GM18517 (cell line): ENCODE data around the gene BICD2.
"Not testable (repeated sequence)": the region's sequence is repeated elsewhere in the genome, so short reads cannot be mapped to it uniquely, and the experiment has no call there.

Source experiments
- ATAC-seq: cut with Tn5 transposase; IDR thresholded peaks from one replicate; pipeline ENCODE4 v1.9.1; 2021; ENCODE audit warnings: mild to moderate bottlenecking, moderate library complexity; ENCODE audit not compliant: unreplicated experiment

Gene BICD2

DNA sequence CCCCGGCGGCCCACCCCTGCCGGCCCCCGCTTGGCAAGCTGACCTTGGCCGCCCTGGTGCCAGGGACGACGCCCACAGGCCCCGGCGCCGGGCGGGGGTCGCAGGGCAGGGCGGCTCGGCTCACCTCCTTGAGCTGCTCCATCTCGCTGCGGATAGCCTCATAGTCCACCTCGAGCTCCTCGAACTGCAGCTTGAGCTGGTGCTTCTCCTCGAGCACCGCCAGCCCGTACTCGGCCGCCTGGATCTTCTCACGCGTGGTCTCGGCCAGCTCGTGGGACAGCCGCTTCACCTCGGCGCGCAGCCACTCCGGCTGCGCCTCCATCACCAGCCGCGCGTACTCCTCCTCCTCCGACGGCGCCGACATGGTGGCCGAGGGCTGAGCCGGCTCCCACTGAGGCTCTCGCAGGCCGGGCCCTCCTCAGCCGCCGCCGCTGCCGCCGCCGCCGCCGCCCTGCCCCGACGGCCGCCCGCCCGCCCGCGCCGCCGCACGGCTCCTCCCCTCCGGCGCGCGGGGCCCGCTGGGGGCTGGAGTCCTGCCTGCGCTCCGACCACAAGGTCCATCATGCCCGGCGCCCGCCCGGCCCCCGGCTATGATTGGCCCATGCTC, at the start of gene BICD2:
TSS of gene BICD2 (minus strand) at position 453 of the 607 bp plus-strand sequence. CDS start at position 364, 89 bp downstream.
- ATAC-seq: peak; percentile 91

DNA sequence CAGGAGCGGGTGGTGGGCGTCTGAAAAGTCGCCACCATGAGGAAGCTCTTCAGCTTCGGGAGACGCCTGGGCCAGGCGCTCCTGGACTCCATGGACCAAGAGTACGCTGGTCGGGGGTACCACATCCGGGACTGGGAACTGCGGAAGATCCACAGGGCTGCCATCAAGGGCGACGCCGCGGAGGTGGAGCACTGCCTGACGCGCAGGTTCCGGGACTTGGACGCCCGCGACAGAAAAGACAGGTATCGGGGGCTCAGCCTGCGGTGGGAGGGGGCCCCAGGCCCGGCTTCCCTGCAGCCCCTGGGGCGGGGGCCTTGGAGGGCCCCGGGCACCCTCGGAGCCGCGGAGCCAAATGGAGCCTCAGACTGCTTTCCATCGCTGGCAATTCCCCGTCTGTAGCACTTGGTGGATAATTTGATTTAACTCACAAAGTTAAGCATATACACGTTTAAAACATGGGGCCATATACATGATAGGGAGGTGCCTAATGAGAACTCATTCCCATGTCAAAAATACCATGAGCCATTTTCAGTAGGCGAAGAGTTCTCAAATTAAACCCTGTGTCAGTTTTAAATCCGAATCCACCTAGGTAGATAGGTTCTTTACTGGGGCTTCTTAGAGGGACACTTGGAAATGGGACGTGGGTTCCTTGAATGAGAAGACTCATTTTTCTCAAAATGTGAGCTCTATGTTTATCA, 45.1 kb upstream of the BICD2 start:
- not testable (repeated sequence) for ATAC-seq

DNA sequence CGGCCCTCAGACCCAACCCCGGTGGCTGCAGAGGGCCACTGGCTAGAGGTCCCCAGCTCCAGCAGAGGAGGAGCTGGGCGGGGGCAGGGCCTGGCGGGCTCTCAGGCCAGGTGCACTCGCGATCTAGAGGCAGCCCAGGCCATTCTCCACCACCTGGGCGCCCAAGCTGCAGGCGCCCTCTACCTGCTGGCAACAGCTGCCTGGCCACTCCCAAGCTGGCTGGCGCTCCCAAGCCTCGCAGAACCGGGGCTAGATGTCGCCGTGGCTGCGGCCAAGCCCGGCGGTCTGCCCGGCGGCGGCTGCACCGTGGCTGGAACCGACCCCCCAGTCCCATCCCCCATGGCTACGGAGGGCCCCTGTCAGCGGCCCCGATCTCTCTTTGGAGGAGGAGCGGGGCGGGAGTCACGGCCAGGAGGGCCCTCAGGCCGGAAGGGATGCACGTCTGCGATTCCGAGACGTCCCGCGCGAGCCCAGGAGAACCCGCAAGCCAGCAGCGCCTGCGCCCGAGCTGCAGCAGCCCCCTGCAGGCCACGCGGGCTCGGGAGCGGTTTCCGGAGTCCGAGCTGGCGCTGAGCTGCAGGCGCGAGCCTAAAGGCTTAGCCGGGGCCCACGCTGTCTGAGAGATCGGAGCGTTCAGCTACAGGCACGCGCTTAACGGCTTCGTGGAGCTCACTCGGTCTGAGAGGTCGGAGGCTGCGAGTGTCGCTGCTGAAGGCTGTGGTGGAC, 44.3 kb upstream of the BICD2 start:
- no peak for ATAC-seq

DNA sequence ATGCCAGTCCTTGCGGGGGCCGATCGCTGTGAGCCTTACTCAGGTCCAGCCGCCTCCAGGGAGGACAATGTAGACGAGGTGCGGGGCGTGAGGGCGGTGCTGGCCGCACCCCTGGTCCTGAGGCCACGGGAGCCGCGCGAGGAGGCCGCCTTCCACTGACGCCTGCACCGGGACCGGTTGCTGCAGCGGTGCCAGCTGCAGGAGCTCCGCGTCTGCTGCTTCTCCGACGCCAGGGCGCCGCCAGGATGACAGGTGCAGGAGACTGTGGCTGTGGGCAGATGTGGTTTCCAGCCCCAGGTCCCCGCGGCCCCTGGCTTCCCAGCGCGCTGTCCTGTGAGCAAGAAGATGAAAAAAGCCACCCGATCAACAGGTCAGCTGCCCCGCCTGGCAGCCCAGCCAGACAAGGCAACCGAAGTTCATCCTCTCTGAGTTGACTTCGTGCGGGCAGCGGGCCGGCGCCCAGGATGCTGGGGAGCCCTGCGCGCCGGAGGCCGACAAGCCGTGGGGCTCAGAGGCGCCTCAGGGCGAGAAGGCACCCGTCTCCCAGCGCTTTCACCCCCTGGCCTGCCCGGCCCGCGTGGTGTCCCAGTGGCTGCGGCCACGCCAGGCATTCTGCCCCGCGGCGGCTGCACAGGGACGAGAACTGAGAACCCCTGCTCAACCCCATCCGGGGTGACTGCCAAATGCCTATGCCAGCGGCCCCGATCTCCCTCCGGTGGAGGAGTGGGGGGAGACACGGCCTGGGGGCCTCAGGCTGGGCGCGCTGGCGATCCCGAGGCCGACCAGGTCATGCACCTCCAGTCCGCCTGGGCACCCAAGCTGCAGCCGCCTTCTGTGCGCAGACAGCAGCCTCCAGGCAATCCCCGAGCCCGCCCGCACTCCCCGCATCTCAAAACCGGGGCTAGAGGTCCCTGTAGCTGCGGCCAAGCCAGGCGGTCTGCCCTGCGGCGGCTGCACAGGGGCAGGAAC, 43.4 kb upstream of the BICD2 start:
- no peak for ATAC-seq

DNA sequence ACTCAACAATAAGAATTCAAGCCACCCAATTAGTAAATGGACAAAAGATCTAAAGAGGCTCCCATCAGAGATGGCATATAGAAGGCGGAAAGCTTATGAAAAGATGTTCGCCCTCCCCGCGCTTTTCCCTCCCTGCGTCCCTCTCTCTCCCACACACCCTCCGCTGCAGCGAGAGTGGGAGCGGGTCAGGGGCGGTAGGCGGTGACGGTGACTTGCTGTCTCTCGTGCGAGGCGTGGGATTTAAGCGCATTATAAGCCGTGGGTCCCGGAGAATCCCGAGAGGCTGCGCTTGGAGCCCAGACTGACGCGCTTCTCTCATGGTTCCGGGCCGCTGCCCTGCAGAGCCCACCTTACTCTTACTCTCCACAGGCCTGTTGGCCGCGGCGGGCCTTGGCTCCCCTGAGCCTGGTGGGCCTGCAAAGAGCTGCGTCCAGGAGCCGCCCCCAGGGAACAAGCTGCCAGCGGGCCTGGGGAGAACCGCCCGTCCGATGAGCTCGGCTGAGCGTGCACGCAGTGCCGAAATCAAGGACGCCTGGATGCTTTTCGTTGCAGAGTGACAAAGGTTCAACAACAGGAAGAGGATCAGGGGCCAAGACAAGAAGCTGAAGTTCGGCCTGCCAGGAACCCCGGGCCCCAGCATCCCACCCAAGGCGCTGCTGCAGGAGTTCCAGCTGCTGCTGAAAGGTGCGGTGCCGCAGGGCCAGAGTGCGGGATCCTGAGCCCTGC, 42.6 kb upstream of the BICD2 start:
- ATAC-seq: no peak

DNA sequence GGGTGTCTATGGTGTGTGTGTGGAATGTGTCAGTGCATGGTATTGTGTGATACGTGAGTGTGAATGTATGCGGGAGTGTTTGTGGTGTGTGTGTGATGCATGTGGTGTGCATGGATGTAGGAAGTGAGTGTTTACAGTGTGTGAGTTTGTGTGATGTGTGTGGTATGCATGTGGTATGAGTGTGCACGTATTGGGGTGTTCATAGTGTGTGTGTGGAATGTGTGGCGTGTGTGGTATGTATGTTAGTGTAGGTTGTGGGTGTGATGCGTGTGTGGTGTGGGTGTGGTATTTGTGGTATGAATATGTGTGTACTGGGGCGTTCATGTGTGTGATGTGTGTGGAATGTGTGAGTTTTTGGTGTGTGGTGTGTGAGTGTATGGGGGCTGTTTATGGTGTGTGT, 40.1 kb upstream of the BICD2 start:
- no peak for ATAC-seq

DNA sequence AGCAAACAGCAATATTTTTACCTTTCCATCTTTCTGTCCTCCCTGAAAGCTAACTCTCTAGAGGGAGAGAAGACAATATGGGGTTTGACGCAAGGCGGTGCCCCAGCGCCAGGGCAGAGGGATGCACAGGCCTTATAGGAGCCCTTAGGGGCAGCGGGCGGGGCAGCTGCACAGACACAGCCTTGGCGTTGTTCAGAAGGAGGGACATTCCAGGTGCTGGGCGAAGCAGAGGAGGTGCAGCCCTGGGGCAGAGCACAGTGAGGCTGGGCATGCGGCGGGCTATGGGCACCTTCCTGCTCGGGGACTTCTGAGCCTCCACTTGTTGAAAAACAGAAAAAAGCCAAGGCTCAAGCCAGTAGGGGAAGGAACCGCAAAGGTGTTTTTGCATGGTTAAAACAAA, 33.7 kb upstream of the BICD2 start:
- no peak for ATAC-seq

DNA sequence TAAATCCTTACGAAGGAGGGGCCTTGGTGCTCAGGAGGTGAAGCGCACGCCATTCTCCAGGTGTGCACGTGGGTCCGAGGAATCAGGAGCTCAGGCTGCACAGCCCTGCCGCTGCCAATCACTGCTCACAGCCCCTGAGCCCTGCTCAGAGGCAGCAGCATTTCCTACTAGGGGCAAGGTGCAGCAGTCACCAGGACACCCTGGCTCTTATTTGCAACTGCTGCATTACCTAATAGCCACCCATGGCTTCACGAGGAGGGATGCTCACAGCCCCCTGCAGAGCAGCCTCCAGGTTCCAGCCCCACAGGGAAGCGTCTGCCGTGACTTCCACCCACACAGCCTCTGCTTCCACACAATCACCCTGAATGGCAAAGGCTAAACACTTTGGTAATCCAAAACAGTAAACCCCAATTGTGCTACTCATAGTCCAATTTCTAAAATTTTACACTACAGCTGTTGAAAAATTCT, 31.7 kb upstream of the BICD2 start:
- ATAC-seq: not testable (repeated sequence)

DNA sequence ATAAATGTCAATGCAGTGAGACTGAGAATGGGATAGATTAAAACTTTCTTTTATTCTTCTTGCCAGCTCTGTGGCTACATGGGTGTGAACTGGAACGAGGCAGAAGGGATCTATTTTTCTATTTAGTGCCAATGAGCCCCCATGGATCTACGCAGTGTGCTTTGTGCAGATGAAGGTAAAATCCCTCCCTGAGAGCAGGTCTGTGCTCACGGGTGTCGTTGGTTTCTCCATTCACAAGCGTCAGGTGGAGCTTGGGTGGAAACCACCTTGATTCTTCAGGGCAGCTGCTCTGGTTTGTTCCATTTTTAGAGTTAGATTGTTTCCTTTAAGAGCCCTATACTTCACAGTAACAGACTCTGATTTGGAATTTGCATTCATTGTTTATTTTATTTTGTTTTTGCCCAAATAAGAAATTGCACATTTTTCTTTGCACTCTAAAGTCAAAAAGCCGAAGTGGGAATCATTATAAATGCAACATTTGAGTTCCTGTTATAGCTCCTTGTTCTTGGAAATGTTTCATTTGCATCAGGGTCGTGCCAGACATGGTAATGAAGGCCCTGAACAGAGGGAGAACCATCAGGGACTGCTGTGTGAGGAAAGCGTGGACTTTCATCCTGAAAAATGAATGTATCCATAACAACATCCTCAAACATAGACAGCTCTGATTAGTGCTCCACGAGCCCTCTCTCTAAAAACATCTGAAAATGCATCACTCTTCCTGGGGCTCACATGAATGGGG, 31.1 kb upstream of the BICD2 start:
- no peak for ATAC-seq

DNA sequence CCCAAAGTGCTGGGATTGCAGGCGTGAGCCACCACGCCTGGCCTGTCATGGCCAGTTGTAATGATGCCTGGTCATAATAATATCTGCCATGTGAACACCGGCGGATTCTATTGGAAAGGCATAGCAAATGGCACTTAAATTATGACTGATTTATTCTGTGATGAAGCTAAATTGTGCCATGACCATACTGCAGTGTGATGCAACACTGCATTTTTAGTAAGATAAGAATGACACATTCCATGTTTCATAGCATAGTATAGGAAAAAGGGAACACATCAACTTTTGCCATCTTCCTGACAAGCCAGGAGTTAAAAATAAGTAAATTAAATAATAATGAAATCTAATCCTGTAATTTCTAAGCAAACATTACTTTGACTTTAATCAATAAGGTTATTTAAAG, 30.4 kb upstream of the BICD2 start:
- ATAC-seq: no peak

DNA sequence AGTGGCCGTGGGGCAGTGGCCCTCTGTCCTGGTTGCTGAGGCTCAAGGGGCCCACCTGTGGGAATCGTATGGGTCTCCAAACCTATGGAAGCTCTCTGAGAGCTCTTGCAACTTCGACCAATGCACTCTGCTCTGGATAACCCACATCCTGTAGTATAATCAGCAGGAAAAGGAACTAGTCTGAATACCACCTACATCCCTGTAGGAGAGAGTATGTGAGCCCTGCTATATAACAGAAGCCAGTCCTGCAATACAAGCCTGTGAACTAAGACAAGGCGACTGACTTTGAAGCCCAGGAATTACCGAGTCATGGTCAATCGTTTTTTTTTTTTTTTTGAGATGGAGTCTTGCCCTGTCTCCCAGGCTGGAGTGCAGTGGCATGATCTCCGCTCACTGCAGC, 29.8 kb upstream of the BICD2 start:
- ATAC-seq: no peak

DNA sequence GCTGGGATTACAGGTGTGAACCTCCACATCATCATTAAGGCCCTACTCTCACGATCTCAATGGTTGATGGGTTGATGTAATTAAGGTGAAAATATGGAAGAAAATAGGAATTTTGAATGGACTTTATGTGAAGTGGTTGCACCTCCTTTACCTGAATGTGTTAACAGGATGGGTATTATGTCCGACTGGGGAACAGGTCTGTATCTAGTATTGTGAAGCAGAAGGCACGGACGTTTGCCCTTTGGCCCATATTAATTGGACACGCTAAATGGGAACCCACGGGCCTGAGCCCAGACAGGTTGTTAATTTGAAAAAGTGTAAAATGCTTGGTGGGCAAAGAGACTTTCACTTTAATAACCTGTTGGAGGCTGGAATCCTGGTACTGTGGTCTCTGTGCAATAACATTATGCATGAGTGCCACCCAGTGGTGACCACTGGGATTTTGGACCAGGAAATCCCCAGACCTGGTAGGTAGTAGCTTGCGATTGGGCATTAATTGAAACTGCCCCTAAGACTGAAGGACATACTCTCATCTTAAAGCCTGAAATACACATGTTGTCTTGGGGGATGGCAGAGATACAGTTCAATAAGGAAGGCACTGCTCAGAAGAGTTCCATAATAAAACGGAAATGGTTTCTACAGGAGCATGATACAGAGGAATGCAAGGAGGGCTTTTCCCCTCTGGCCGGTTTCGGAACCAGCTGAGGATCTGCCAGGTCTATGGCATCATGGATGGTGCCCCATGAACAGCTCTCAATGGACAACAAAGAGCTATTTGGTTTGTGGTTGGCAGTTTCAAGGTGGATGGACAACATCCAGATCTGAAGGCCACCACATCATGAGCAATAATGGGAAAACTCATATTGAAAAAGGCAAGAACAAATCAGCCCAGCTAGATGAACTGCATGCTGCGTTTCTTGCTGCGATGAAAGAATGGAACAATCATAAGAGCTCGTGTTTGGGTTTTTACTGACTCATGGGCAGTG, 26.2 kb upstream of the BICD2 start:
- ATAC-seq: peak; percentile 63

DNA sequence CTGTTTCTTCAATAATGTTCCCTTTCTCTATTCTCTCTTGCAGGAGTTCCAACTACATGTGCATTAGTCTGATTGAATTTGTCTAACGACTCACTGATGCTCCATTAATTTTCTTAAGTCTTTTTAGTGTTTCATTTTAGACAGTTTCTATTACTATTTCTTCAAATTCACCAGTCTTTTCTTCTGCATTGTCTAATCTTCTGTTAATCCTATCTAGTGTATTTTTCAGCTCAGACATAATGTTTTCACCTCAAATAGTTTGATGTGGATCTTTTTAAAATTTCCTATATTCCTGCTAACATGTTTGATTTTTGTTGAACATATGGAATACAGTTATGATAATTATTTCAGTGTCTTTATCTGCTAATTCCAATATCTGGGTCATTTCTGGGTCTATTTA, 21.7 kb upstream of the BICD2 start:
- no peak for ATAC-seq

DNA sequence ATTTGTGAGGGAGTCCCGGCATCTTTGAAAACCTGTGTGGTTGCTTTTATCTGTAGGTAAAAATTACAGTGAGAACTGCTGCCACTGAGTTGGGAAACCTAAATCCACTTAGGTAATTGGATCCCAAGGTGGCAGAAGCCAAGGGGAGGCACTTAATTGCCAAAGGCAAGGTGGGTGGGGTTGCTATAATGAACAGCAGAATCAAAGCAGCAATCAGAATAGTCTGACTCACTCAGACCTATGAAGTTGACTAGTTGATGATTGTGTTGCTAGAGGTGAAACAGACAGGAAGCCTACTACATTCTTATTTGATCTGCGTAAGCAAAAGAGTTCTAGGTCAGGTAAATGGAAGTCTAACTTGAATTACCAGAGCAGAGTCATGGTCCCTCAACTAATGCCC, 17.3 kb upstream of the BICD2 start:
- ATAC-seq: no peak

DNA sequence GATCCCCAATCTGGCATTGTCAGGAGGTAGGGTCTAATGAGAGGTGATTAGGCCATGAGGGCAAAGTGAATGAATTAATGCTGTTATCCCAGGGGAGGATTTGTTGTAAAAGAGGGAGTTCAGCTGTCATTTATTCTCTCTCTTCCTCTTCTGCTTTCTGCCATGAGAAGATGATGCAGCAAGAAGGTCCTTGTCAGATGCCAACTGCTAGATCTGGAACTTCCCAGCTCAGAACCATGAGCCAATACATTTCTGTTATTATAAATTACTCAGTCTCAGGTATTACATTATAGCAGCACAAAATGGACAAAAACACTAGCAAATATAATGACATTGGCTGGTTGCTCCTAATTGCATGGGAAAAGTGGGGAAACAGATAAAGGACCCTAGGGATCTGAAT, 15.6 kb upstream of the BICD2 start:
- ATAC-seq: no peak

DNA sequence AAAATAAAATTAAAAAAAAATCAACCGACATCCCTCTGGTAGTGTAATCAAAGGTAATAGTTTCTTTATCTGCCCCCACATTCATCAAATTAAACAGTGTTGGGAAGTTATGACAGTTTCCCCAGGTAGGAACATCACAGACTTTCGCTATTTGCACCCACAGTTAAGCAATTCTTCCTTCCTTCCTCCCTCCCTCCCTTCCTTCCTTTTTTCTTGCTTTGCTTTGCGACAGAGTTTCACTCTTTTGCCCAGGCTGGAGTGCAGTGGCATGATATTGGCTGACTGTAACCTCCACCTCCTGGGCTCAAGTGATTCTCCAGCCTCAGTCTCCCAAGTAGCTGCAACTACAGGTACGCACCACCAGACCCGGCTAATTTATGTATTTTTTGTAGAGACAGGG, 10.8 kb upstream of the BICD2 start:
- no peak for ATAC-seq

DNA sequence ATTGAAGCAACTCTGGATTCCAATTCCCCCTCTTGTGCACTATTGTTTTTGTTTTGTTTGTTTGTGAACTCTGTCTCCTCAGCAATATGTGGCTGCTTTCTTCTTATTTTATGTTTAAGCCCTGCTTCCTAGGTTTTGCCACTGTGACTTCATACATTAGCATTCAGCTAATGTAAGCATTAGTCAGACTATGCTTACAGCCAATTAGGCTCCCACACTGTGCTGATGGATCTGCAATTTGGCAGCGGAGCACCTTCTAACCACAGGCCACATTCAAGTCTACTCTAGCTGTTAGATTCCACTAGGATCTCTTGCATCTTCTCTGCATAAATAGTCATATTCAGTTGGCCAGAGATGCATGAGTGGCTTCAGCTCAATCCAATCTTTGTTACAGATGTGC, 9.6 kb upstream of the BICD2 start:
- no peak for ATAC-seq

DNA sequence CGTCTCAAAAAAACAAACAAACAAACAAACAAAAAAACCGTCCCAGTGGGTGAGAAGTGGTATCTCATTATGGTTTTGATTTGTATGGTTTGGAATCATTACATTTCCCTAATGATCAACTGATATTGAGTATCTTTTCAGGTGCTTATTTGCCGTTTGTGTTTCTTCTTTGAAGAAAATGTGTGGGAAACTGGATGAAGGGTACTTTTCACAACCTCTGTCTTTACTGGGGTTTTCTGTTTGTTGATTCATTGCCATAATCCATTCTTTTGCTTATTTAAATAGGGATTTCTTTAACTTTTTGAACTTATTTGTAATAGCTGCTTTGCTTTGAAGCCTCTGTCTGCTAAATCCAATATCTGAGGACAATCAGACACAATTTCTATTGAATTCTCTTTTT, 9.2 kb upstream of the BICD2 start:
- ATAC-seq: no peak
